ENCODE measurements around the gene HNRNPF.

Gene HNRNPF

DNA sequence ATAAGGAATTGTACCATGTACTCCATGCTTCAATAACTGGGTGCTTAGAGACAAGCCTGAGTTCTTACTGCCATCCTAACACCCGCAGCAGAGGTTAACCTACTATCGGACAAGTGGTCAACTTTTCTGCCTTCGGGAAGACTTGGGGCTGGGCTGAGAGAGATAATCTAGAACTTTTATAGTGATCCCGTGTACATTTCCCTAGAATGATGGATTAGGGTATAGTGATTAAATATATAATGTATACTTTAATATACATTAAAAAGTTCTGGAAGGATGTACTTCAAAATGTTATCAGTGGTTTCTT is 12.2 kb upstream of the HNRNPF start:
- DNase-seq = no peak

DNA sequence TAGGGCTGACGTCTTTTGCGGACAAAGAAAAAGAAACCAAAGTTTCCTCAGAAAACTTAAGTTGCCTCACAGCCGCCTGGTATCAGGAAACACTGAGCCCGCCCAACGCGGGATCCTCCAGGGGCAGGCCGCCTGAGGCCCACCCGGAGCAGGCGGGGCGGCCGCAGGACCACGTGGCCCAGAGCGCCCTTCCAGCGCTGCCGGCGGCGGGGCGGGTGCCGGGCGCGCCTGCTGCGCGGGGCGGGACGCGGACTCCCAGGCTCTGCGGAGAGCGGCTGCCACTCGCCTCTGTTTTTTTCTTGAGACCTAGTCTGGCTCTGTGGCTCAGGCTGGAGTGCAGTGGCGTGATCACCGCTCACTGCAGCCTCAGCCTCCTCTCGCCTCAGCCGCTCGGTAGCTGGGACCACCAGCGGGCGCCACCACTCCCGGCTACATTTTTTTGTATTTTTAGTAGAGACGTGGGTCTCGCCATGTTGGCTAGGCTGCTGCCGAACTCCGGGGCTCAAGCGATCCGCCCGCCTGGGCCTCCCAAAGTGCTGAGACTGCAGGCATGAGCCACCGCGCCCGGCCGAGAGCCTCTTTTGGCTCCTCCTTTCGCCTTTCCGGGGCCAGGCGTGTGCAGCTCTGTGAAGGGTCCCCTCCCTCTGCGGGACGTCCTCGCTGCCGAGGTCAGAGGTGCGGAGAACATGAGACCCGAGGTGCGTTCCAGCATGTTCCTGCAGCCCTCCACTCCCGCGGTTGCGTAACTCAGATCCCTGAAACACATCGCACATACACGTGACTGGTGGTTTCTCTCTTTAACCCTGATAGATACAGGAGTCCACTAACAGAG is 11.6 kb upstream of the HNRNPF start:
- DNase-seq = peak; percentile 70

- DNase-seq = no peak
Observed at GRCh38 chr10:43419997-43420368, 11.0 kb upstream of the HNRNPF start.

GRCh38 chr10:43417950-43418768 is 9.2 kb upstream of the HNRNPF start:
- DNase-seq = peak; percentile 17

DNA sequence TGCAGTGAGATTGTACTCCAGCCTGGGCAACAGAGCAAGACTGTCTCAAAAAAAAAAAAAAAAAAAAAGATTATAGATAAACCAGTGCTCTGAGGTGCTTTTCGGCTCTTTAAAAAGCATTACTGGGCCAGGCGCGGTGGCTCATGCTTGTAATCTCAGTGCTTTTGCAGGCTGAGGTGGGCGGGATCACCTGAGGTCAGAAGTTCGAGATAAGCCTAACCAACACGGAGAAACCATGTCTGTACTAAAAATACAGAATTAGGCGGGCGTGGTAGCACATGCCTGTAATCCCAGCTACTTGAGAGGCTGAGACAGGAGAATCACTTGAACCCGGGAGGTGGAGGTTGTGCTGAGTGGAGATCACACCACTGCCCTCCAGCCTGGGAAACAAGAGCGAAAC is 6.6 kb upstream of the HNRNPF start:
- DNase-seq = no peak

GRCh38 chr10:43411536-43411935 is 2.5 kb upstream of the HNRNPF start:
- DNase-seq = no peak

- DNase-seq = no peak
Observed at GRCh38 chr10:43410345-43410744, 1.4 kb upstream of the HNRNPF start.

GRCh38 chr10:43409385-43410109 is 561 bp upstream of the HNRNPF start:
- peak; percentile 67 for DNase-seq

GRCh38 chr10:43408331-43408709 is 666 bp downstream of the HNRNPF start:
- no peak for DNase-seq

GRCh38 chr10:43407576-43408330 is 1.2 kb downstream of the HNRNPF start:
- DNase-seq = peak; percentile 75

DNA sequence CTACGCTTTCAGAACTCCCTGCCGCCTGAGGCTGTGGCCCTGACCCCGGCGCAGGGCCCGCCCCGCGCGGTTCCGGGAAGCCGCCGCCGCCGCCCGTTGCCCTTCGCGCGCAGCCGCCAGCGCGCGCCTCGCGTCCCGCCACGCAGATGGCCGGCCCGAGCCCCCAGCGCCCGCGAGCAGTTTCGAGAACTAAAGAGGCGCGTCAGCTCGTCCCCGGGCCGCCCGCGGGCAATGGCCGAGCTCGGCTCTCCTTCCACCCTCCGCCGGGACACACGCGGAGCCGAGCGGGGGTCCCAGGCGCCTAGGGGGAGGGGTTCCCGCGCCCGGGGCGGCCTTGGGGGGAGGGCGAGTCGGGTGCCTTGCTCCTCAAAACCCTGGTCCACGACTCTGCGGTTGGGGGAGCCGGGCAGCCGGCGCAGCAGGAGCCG is 1.8 kb downstream of the HNRNPF start:
- DNase-seq = peak; percentile 50

- no peak for DNase-seq
Observed at GRCh38 chr10:43404704-43405084, 4.3 kb downstream of the HNRNPF start.

DNA sequence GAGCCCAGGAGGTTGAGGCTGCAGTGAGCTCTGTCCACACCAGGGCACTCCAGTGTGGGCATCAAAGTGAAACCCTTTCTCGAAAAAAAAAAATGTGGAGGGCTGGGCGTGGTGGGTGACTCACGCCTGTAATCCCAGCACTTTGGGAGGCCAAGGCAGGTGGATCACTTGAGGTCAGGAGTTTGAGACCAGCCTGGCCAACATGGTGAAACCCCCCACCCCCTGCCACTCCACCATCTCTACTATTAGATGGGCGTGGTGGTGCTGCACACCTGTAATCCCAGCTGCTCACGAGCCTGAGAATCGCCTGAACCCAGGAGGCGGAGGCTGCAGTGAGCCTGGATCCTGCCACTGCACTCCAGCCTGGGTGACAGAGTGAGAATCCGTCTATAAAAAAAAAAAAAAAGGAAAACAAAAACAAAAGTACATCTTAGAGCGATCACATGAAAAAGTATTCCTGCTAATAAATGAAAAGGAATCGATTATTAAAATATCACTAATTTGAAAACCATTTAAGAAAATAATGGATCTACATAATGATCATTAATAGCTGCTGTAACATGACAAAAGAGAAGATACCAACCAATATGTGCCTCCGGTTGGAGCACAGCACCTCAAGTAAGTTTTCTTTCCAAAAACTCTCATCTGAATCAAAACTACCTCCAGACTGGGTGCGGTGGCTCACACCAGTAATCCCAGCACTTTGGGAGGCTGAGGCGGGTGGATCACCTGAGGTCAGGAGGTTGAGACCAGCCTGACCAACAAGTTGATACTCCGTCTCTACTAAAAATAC is 4.9 kb downstream of the HNRNPF start:
- no peak for DNase-seq

- DNase-seq = no peak
Observed at GRCh38 chr10:43402880-43403452, 6.0 kb downstream of the HNRNPF start.

DNA sequence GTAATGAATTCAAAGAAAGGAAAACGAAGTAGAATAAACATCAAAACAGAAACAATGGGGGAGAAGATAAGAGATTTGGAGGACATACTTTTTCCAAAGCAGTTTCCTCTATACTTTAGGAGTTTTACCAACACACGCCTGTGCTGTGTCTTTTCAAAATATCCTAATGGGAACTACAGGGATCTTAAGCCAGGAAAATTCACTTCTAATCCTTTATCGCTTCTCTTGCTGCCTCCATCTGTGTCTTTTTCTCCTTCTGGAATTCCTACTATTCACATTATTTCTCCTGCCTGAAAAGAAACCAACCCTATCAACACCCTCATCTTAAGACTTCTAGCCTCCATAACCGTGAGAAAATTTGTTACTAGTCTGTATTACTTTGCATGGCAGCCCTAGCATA is 6.8 kb downstream of the HNRNPF start:
- DNase-seq = no peak

DNA sequence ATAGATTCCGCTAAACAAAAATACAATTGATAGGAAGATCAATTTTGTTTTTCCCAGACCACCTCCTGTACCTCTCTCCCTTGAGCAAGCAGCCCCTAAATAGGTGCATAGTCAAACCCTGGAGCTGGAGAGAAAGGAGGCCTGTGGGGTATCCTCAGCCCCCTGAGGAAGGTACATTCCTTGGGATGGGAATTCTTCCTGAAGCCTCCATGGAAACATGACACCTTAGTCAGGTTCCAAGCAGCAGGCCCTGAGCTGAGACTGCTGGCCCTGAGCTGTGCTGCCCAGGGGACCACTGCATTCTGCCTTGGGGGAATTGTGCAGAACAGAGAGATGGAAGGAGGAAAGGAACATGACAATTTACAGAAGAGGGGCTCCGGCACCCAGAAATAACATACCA is 7.4 kb downstream of the HNRNPF start:
- no peak for DNase-seq

GRCh38 chr10:43399320-43400310 is 9.4 kb downstream of the HNRNPF start:
- DNase-seq = no peak

GRCh38 chr10:43398939-43399319 is 10.1 kb downstream of the HNRNPF start:
- no peak for DNase-seq

GRCh38 chr10:43396928-43397624 is 11.9 kb downstream of the HNRNPF start:
- peak; percentile 63 for DNase-seq

All from activated CD4-positive, alpha-beta T cell treated with anti-CD3 and anti-CD28 coated beads, Interleukin-2, amount 50 U/mL, for 1 hour (primary cell).